EL (cell line): ENCODE results near the gene HAGH.

Experiments
- DNase-seq: peaks from one replicate; pipeline ENCODE4 v3.0.0-alpha.2; 2016

The HAGH gene

GRCh38 chr16:1758923-1759322, 67.7 kb downstream of the HAGH start:
- DNase-seq, result no peak

GRCh38 chr16:1757714-1758461, 68.7 kb downstream of the HAGH start:
- DNase-seq, result no peak
